Uterus (tissue), 2 donors: ENCODE measurements around the gene GOLGA6L22.
"Not testable (repeated sequence)": the region's sequence is repeated elsewhere in the genome, so short reads cannot be mapped to it uniquely, and the experiment has no call there.

Experiments used
- CTCF ChIP-seq, 4 experiments: fragments of 200-600 bp in 2 of 4; fragments of 450-650 bp in 2 of 4; sonication (generic) in 2 of 4; IDR thresholded peaks; one replicate each; pipeline ENCODE4 v1.5.1; 2016 to 2019; ENCODE audit warnings: antibody characterized with exemption in 4 of 4, mild to moderate bottlenecking in 2 of 4, moderate library complexity in 1 of 4
- POLR2A ChIP-seq, 2 donors: fragments of 450-650 bp; IDR thresholded peaks; one replicate each; pipeline ENCODE4 v1.6.1; 2016; ENCODE audit warnings: antibody characterized with exemption in 2 of 2, mild to moderate bottlenecking in 1 of 2, moderate library complexity in 1 of 2

- not testable (repeated sequence) for TF ChIP-seq CTCF, POLR2A (IDR thresholded peaks at IDR 0.05)
These were observed at the start of gene GOLGA6L22 for GRCh38 chr15:22458603-22459002.
